Prostate gland (tissue), 2 donors: Measurements from ENCODE around the gene ACTMAP. TPM values are rescaled to one million over a fixed set of nuclear protein-coding genes. Genes with fewer than 3 reads are reported as not detected.
"Not testable (repeated sequence)": the region's sequence is repeated elsewhere in the genome, so short reads cannot be mapped to it uniquely, and the experiment has no call there.

ENCODE experiments used
- DNase-seq: peaks from one replicate; pipeline ENCODE4 v3.0.0-alpha.2; 2019; ENCODE audit warnings: low spot score
- H3K27ac ChIP-seq, 2 donors: fragments of 200-600 bp; sonication (generic); 2 replicates each; pipeline ENCODE4 v1.5.1; 2017 to 2019
- H3K27me3 ChIP-seq: fragments of 200-600 bp; sonication (generic); replicated peaks from 2 replicates; pipeline ENCODE4 v1.5.1; 2019; ENCODE audit not compliant: insufficient read depth
- H3K36me3 ChIP-seq, 2 donors: fragments of 200-600 bp; sonication (generic); 1 replicate in 1 of 2; 2 replicates in 1 of 2; pipeline versions ENCODE4 v1.5.1 to v1.8.1; 2017 to 2019
- H3K4me1 ChIP-seq: fragments of 200-600 bp; sonication (generic); replicated peaks from 2 replicates; pipeline ENCODE4 v1.5.1; 2019
- H3K4me3 ChIP-seq, 2 donors: fragments of 200-600 bp; sonication (generic); 2 replicates each; pipeline ENCODE4 v1.5.1; 2017 to 2019
- H3K9me3 ChIP-seq: fragments of 200-600 bp; sonication (generic); 2 replicates; pipeline ENCODE4 v1.5.1; 2017
- POLR2A ChIP-seq: fragments of 450-650 bp; IDR thresholded peaks from one replicate; pipeline ENCODE4 v1.6.1; 2016; ENCODE audit warnings: antibody characterized with exemption, mild to moderate bottlenecking
- POLR2AphosphoS5 ChIP-seq: sonication (generic); formaldehyde crosslinking; IDR thresholded peaks from one replicate; pipeline ENCODE4 v1.6.1; 2017; ENCODE audit warnings: antibody characterized with exemption
- WGBS: methylation state at CpG from one replicate; pipeline ENCODE4 v1.1.5; 2018; 5-methylcytosine and 5-hydroxymethylcytosine counted together
- intact Hi-C: fragments of 100-400 bp; cut with DNase I; formaldehyde crosslinking; loops from one replicate; pipeline ENCODE4 v1.14.2; 2022
- total RNA-seq, 2 donors: library from RNA; depleted of rRNA; stranded (reverse); fragments of >200 nt; gene quantifications; one replicate each; pipeline ENCODE4 v1.1.0, GENCODE V29; 2016
- TF ChIP-seq, protein P1 (sequence below), 4 experiments: fragments of 200-600 bp in 2 of 4; fragments of 450-650 bp in 2 of 4; sonication (generic) in 2 of 4; IDR thresholded peaks; 1 replicate in 3 of 4; 2 replicates in 1 of 4; pipeline ENCODE4 v1.5.1; 2016 to 2019; ENCODE audit warnings: antibody characterized with exemption in 4 of 4, mild to moderate bottlenecking in 2 of 4, moderate library complexity in 2 of 4

Gene ACTMAP
- total RNA-seq, 2 donors from 2014 or later, result 4.4 to 25.2 TPM

DNA sequence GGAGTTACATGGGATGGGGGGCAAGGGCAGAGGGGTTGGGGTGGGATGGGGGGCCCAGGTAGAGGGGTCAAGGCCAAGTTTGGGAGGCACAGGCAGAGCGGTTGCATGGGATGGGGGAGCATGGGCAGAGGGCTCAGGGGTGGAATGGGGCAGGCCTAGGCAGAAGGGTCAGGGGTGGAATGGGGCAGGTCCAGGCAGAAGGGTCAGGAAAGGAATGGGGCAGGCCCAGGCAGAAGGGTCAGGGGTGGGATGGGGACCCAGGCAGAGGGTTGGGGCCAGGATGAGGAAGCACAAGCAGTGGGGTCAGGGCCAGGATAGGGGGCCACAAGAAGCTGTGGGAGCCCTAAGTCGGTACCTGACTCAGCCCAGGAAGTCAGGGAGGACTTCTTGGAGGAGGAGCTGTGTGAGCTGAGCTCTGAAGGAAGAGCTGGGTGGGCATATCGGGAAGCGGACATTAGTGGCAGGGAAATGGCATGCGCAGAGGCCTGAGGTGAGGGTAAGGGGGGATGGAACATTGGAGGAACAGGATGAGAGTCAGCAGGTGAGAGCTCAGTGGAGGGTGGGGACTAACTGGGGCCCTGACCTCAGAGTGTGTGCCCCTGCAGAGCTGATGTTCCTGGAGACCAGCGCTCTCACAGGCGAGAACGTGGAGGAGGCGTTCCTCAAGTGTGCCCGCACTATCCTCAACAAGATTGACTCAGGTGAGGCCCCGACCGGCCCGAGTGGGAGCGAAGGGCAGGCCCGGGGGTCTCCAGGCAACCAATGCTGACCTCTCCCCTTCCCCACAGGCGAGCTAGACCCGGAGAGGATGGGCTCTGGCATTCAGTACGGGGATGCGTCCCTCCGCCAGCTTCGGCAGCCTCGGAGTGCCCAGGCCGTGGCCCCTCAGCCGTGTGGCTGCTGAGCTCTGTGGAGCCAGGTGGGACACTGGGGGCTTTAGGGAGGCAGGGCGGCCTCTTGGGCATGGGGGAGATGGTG lies 36.1 kb upstream of the ACTMAP start:
- WGBS, result 86% methylated on average over 25 of the region's 25 CpGs

DNA sequence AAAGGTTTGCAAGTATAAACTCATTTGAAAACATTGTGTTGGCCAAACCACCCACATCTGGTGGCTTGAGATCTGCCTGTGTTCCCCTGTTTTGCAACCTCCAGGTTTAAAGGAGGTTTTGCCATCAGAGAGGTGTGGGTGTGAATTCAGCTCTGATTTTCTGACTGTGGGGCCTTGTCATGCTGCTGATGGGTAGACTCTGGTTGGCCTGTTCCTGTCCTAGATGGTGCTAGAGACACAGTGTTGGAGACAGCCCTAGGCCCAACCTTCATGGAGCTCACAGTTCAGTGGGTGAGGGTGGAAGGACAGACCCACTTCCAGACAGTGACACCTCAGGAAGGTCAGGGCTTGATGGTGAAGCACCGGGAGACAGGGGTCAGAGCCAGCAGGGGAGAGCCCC lies 35.2 kb upstream of the ACTMAP start:
- no peak for DNase-seq
- no peaks in the 10 kb centered on the region for H3K4me1 ChIP-seq
- H3K9me3 ChIP-seq, result no peaks in the 10 kb centered on the region
- H3K27me3 ChIP-seq, result no peaks in the 10 kb centered on the region
- no peak overlapping the region for H3K27ac ChIP-seq
- no peaks in the 10 kb centered on the region for H3K36me3 ChIP-seq
- intact Hi-C loops, result no loop called here
- 80% methylated on average over 1 of the region's 1 CpG for WGBS
- no peak for TF ChIP-seq POLR2AphosphoS5
- TF ChIP-seq, protein P1, sequence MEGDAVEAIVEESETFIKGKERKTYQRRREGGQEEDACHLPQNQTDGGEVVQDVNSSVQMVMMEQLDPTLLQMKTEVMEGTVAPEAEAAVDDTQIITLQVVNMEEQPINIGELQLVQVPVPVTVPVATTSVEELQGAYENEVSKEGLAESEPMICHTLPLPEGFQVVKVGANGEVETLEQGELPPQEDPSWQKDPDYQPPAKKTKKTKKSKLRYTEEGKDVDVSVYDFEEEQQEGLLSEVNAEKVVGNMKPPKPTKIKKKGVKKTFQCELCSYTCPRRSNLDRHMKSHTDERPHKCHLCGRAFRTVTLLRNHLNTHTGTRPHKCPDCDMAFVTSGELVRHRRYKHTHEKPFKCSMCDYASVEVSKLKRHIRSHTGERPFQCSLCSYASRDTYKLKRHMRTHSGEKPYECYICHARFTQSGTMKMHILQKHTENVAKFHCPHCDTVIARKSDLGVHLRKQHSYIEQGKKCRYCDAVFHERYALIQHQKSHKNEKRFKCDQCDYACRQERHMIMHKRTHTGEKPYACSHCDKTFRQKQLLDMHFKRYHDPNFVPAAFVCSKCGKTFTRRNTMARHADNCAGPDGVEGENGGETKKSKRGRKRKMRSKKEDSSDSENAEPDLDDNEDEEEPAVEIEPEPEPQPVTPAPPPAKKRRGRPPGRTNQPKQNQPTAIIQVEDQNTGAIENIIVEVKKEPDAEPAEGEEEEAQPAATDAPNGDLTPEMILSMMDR (IDR thresholded peaks at IDR 0.05), result no peak
- TF ChIP-seq POLR2A, result no peak
- no peak overlapping the region for H3K4me3 ChIP-seq

More for the DNA sequence above, 36.1 kb upstream of the ACTMAP start:
- H3K4me3 ChIP-seq, result no peak overlapping the region
- no peaks in the 10 kb centered on the region for H3K9me3 ChIP-seq
- no peak for DNase-seq
- no peaks in the 10 kb centered on the region for H3K27me3 ChIP-seq
- H3K27ac ChIP-seq, result no peak overlapping the region
- intact Hi-C loops, result no loop called here
- TF ChIP-seq POLR2A, result no peak
- TF ChIP-seq POLR2AphosphoS5, result no peak
- H3K4me1 ChIP-seq, result no peaks in the 10 kb centered on the region
- no peaks in the 10 kb centered on the region for H3K36me3 ChIP-seq

DNA sequence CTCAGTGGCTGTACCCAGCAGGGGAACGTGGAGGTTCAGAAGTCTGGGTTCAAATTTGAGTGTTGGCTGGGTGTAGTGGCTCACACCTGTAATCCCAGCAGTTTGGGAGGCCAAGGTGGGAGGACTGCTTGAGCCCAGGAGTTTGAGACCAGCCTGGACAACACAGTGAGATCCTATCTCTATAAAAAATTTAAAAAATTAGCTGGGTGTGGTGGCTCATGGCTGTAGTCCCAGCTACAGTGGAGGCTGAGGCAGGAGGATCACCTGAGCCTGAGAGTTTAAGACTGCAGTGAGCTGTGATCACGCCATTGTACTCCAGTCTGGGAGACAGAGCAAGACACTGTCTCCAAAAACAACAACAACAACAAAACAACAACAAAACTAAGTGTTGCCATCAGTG lies 33.9 kb upstream of the ACTMAP start:
- H3K4me3 ChIP-seq, H3K27me3 ChIP-seq, H3K36me3 ChIP-seq, H3K9me3 ChIP-seq, H3K27ac ChIP-seq, H3K4me1 ChIP-seq, DNase-seq, intact Hi-C loops: not testable (repeated sequence)
- 93% methylated on average over 2 of the region's 2 CpGs for WGBS

DNA sequence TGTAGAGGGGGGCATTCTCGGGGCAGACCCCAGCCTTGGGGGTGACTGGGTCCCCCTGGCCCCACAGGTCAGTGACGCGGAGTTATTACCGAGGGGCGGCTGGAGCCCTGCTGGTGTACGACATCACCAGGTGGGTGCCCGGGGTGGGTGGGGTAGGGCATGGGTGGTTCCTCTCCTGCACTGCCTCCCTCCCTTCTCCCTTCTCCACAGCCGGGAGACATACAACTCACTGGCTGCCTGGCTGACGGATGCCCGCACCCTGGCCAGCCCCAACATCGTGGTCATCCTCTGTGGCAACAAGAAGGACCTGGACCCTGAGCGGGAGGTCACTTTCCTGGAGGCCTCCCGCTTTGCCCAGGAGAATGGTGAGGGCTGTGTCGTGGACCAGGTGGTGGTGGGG lies 33.4 kb upstream of the ACTMAP start:
- 91% methylated on average over 11 of the region's 14 CpGs for WGBS

DNA sequence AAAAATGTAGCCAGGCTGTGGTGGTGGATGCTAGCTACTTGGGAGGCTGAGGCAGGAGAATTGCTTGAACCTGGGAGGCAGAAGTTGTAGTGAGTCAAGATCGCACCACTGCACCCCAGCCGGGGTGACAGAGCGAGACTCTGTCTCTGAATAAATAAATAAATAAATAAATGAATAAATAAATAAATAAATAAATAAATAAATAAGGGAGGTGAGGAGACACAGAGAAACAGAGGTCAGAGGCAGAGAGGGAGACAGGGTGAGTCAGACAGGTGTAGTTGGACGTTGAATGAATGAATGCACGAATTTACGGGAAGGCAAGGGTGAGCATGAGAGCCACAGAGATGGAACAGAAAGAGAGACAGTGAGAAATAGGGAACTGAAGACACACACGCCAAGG lies 30.9 kb upstream of the ACTMAP start:
- intact Hi-C loops, result no loop called here
- DNase-seq, result no peak
- H3K4me1 ChIP-seq, result no peaks in the 10 kb centered on the region
- TF ChIP-seq, protein P1 (IDR thresholded peaks at IDR 0.05), result no peak
- TF ChIP-seq POLR2AphosphoS5, result no peak
- no peak for TF ChIP-seq POLR2A
- H3K9me3 ChIP-seq, result no peaks in the 10 kb centered on the region
- H3K27ac ChIP-seq, result no peak overlapping the region
- no peaks in the 10 kb centered on the region for H3K27me3 ChIP-seq
- no peaks in the 10 kb centered on the region for H3K36me3 ChIP-seq
- 95% methylated on average over 7 of the region's 7 CpGs for WGBS
- H3K4me3 ChIP-seq, result no peak overlapping the region

More for the DNA sequence above, 33.4 kb upstream of the ACTMAP start:
- Histone ChIP-seq H3K4me3 (no peak overlapping the region), H3K4me1 (no peaks in the 10 kb centered on the region), H3K27me3 (no peaks in the 10 kb centered on the region), H3K36me3 (no peaks in the 10 kb centered on the region), H3K9me3 (no peaks in the 10 kb centered on the region), H3K27ac (no peak overlapping the region)
- intact Hi-C loops, result no loop called here
- DNase-seq, result no peak
- TF ChIP-seq POLR2AphosphoS5 (no peak), POLR2A (no peak)
- TF ChIP-seq, protein P1 (IDR thresholded peaks at IDR 0.05), result no peak

DNA sequence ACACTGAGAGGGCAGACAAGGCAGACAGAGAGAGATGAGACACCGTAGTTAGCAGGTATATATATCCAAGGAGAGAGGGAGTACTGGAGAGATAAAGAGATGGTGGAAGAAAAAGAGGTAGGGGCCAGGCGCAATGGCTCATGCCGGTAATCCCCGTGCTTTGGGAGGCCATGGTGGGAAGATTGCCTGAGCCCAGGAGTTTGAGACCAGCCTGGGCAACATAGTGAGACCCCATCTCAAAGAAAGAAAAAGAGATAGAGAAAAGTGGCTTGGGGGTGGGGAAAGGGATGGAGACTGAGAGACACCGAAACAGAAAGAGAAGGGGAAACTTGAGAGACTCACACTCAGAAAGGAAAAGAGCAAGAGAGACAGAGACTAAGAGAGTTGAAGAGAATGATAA lies 30.3 kb upstream of the ACTMAP start:
- 97% methylated on average over 5 of the region's 5 CpGs for WGBS
- H3K27ac ChIP-seq, result no peak overlapping the region
- no peak overlapping the region for H3K4me3 ChIP-seq
- H3K4me1 ChIP-seq, result no peaks in the 10 kb centered on the region
- H3K27me3 ChIP-seq, result no peaks in the 10 kb centered on the region
- TF ChIP-seq POLR2AphosphoS5 (no peak), POLR2A (no peak)
- TF ChIP-seq, protein P1 (IDR thresholded peaks at IDR 0.05), result no peak
- intact Hi-C loops, result no loop called here
- no peaks in the 10 kb centered on the region for H3K36me3 ChIP-seq
- no peaks in the 10 kb centered on the region for H3K9me3 ChIP-seq
- DNase-seq, result no peak
